ENCODE results near the gene ABCB9. TPM values are rescaled to one million over a fixed set of nuclear protein-coding genes. Genes with fewer than 3 reads are reported as not detected.

ABCB9 gene
- total RNA-seq, 6 experiments from 2014 or later, result 0.48 to 1.4 (median 0.94) TPM

DNA sequence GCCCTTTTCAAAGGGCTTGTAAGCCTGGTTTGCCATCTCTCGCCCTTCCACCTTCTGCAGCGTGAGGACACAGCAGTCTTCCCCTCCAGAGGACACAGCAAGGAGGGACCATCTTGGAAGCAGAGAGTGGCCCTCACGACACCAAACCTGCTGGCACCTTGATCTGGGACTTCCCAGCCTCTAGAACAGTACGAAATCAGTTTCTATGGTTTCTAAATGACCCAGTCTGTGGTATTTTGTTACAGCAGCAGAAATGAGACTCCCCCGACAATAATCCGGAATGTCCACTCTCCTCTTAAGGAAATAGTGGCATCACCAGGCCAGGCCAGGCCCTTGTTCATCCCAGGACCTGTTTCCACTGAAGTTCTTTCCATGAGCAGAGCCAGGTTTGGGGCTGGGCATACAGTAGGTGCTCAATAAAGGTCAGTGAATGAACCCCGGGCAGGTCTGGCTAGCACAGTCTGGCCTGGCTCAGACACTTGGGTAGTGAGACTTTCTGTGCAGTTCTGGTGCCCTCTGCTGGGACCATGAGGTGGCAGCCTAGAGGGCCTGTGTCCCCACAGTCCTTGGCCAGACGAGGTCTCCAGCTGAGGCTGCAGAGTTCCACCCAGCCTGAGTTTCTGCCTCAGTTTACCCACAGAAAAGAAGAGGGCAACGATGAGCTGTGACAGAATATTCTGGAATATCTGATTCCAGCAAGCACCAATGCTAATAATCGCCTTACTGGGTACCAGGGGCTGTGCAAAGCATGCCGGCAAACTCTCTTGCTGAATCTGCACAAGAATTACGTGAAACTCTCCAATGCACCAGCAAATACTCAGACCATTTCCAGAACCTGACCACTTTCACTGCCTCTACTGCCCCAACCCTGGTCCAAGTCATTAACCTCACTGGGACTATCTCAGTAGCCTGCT, 14.0 kb downstream of the ABCB9 start:
- Histone ChIP-seq H3K4me3 (no peak overlapping the region), H3K9me3 (no peaks in the 10 kb centered on the region), H3K4me1 (no peaks in the 10 kb centered on the region), H3K36me3 (no peaks in the 10 kb centered on the region), H3K27me3 (no peaks in the 10 kb centered on the region), H3K27ac (no peak overlapping the region)
- WGBS (ENCODE audit: insufficient coverage, low coverage, low lambda C conversion rate, missing lambda C conversion rate), result 71% methylated on average over 8 of the region's 12 CpGs
- intact Hi-C loops (cut with DNase I), result loop anchor here (5.0 to 10.0 kb wide), 3 partner anchors 95 to 160 kb away; no protein-coding TSS in a partner anchor
- TF ChIP-seq, protein P1, sequence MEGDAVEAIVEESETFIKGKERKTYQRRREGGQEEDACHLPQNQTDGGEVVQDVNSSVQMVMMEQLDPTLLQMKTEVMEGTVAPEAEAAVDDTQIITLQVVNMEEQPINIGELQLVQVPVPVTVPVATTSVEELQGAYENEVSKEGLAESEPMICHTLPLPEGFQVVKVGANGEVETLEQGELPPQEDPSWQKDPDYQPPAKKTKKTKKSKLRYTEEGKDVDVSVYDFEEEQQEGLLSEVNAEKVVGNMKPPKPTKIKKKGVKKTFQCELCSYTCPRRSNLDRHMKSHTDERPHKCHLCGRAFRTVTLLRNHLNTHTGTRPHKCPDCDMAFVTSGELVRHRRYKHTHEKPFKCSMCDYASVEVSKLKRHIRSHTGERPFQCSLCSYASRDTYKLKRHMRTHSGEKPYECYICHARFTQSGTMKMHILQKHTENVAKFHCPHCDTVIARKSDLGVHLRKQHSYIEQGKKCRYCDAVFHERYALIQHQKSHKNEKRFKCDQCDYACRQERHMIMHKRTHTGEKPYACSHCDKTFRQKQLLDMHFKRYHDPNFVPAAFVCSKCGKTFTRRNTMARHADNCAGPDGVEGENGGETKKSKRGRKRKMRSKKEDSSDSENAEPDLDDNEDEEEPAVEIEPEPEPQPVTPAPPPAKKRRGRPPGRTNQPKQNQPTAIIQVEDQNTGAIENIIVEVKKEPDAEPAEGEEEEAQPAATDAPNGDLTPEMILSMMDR (IDR thresholded peaks at IDR 0.05), result peak; percentile 82 to 97 (median 93)
- no peak for TF ChIP-seq POLR2A (IDR thresholded peaks at IDR 0.05)
- ATAC-seq (peak; percentile 97 to 99 (median 98)), DNase-seq (peak; percentile 78 to 83 (median 83))

DNA sequence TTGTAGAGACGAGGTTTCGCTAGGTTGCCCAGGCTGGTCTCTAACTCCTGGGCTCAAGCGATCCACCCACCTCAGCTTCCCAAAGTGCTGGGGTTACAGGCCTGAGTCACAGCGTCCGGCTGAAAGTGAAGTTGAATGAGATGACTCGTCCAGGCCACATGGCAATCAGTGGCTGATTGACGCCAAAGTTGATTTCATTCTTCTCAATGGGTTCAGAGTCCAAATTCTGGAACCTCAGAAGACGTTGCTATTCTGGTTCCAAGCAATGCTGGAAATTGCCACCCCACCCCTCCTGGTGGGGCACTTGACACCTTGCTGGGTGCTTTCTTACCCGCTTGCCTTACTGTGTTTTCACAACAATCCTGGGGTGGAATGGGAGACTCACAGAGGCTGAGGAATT, 14.9 kb downstream of the ABCB9 start:
- Histone ChIP-seq H3K27ac (no peak overlapping the region), H3K27me3 (no peaks in the 10 kb centered on the region), H3K4me3 (no peak overlapping the region), H3K9me3 (no peaks in the 10 kb centered on the region), H3K4me1 (no peaks in the 10 kb centered on the region), H3K36me3 (no peaks in the 10 kb centered on the region)
- DNase-seq (no peak), ATAC-seq (no peak)
- no peak for TF ChIP-seq POLR2A (IDR thresholded peaks at IDR 0.05)
- TF ChIP-seq, protein P1 (IDR thresholded peaks at IDR 0.05), result no peak
- WGBS (ENCODE audit: insufficient coverage, low coverage, low lambda C conversion rate, missing lambda C conversion rate), result 76% methylated on average over 5 of the region's 9 CpGs
- intact Hi-C loops (cut with DNase I), result loop anchor here (5.0 to 10.0 kb wide), 3 partner anchors 94 to 159 kb away; no protein-coding TSS in a partner anchor

DNA sequence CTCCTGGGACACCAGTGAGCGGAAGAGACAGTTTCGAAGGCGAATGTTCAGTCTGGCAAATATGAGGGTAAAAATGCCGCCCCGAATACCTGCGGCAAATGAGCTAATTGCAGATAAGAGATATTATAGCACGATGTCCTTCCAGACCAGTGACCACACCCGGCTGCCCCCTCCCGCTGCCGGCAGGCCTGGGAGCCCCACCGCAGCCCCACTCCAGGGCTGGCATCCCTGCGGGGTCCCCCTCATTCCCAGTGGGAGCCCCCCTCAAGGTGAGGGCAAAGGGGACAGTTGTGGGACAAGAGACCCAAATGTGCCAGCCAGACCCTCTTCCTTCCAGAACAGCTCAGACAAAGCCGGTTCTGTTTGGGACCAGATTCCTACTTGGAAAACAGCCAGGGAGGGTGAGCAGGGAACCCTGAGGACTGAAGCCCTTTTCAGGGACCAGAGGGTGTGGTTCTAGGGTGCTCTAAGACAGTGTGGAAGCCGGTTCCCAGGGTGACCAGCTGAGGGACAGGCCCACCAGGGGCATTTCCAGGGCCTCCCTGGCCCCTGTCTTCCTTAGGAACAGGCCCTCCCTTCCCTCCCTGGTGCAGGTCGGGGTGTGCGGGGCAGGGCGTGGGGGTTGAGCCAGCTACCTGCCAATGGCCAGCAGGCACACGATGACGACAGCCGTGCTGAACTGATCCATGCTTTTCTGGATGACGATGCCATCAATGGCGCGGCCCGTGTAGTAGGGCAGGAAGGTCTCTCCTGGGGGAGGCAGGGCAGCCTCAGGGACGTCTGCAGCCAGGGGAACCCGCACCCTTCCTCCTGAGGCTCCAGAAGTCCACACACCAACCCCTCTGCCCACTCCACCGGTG, 16.2 kb downstream of the ABCB9 start:
- intact Hi-C loops (cut with DNase I), result loop anchor here (2.0 to 10.0 kb wide), 5 partner anchors 89 to 168 kb away; no protein-coding TSS in a partner anchor
- Histone ChIP-seq H3K4me1 (no peaks in the 10 kb centered on the region), H3K27ac (no peak overlapping the region), H3K36me3 (no peaks in the 10 kb centered on the region), H3K27me3 (no peaks in the 10 kb centered on the region), H3K4me3 (no peak overlapping the region), H3K9me3 (no peaks in the 10 kb centered on the region)
- no peak for TF ChIP-seq POLR2A (IDR thresholded peaks at IDR 0.05)
- TF ChIP-seq, protein P1 (IDR thresholded peaks at IDR 0.05), result no peak
- WGBS (ENCODE audit: insufficient coverage, low coverage, low lambda C conversion rate, missing lambda C conversion rate), result 100% methylated on average over 2 of the region's 27 CpGs
- ATAC-seq (no peak), DNase-seq (no peak)

DNA sequence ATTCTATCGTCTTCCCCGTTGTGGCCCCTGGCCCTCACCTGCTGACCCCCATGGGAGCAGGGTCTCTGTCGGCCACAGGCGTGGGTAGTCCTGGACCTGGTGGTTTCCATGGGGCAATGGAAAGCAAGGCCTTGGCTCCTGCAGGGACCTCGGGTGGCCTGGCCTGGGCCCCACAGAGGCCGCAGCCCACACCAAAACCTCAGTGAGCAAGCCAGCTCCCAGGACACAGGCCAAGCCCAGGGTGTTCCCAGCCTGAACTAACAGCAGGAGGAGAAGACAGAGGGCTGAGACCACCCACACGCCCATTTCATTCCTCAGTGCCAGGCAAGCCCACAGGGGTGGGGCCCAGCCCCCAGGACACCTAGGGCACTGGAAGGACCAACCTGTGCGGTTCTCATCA, 16.9 kb downstream of the ABCB9 start:
- Histone ChIP-seq H3K9me3 (no peaks in the 10 kb centered on the region), H3K36me3 (no peaks in the 10 kb centered on the region), H3K27me3 (no peaks in the 10 kb centered on the region), H3K27ac (no peak overlapping the region), H3K4me1 (no peaks in the 10 kb centered on the region), H3K4me3 (no peak overlapping the region)
- TF ChIP-seq, protein P1 (IDR thresholded peaks at IDR 0.05), result no peak
- no peak for TF ChIP-seq POLR2A (IDR thresholded peaks at IDR 0.05)
- ATAC-seq (no peak), DNase-seq (no peak)
- WGBS (ENCODE audit: insufficient coverage, low coverage, low lambda C conversion rate, missing lambda C conversion rate), result 100% methylated on average over 2 of the region's 8 CpGs
- intact Hi-C loops (cut with DNase I), result loop anchor here in 1 of 2 donors (2.0 to 5.0 kb wide), 2 partner anchors 89 to 167 kb away; no protein-coding TSS in a partner anchor

All from right lobe of liver (tissue), 6 donors.